ENCODE results near the gene HS3ST4.

- TF ChIP-seq YY1 (IDR thresholded peaks at IDR 0.05; ENCODE audit: insufficient read depth, insufficient read length) (no peak), ZNF274 (IDR thresholded peaks at IDR 0.05; ENCODE audit: low read depth, low read length) (no peak)
Observed at GRCh38 chr16:25748092-25748654, 56.4 kb downstream of the HS3ST4 start.

Measured in NT2/D1 (cell line).